BJ (cell line): ENCODE data around the gene WBP1L. TPM values are rescaled to one million over a fixed set of nuclear protein-coding genes. Genes with fewer than 3 reads are reported as not detected.
"Not testable (repeated sequence)": the region's sequence is repeated elsewhere in the genome, so short reads cannot be mapped to it uniquely, and the experiment has no call there.

Source experiments
- CTCF ChIA-PET: fragments of 350-600 bp; formaldehyde crosslinking; extraction: SDS; loops from one replicate; lab custom pipeline; 2021; ENCODE audit warnings: antibody characterized with exemption, inconsistent platforms; lab: Yijun Ruan, JAX
- POLR2A ChIA-PET: fragments of 300-600 bp; sonication (Branson Sonifier 250); formaldehyde crosslinking; extraction: SDS; loops from one replicate; lab custom pipeline; 2021; ENCODE audit warnings: antibody characterized with exemption; lab: Charles Lee
- DNase-seq: peaks from one replicate; pipeline ENCODE4 v3.0.0-alpha.2; 2011; ENCODE audit warnings: low read depth
- H3K27me3 ChIP-seq: 2 replicates; pipeline ENCODE4 v1.6.0; 2011; ENCODE audit warnings: low read length; ENCODE audit not compliant: control insufficient read depth, insufficient read depth
- H3K36me3 ChIP-seq: 2 replicates; pipeline ENCODE4 v1.5.1; 2011; ENCODE audit warnings: low read length; ENCODE audit not compliant: control insufficient read depth, insufficient read depth
- H3K4me3 ChIP-seq: 2 replicates; pipeline ENCODE4 v1.5.1; 2011; ENCODE audit warnings: low read depth, mild to moderate bottlenecking, control low read depth, low read length
- CTCF ChIP-seq: IDR thresholded peaks from 2 replicates; pipeline ENCODE4 v1.5.1; 2011; ENCODE audit warnings: low read depth, mild to moderate bottlenecking, control low read depth, inconsistent platforms, low read length, moderate library complexity; ENCODE audit not compliant: insufficient read depth
- polyA plus RNA-seq: library from polyadenylated mRNA; depleted of rRNA; stranded (reverse); fragments of >200 nt; gene quantifications from 2 replicates; pipeline ENCODE4 v1.2.3, GENCODE V29; 2011

WBP1L gene
- polyA plus RNA-seq, 1 experiment: 52.4 TPM

- CTCF ChIA-PET: interaction anchor here (0.8 to 3.0 kb wide), 11 partner anchors 9 to 81 kb away, joined by 3 to 24 read pairs (median 3); partner anchors contain the start of gene WBP1L
- TF ChIP-seq CTCF: no peak
- POLR2A ChIA-PET: interaction anchor here (0.5 to 0.6 kb wide), 2 partner anchors 10 to 109 kb away, joined by 3 read pairs; partner anchors contain the start of gene WBP1L
- Histone ChIP-seq H3K36me3 (no peaks in the 10 kb centered on the region), H3K4me3 (no peak overlapping the region), H3K27me3 (no peaks in the 10 kb centered on the region)
- no peak for DNase-seq
Measured at GRCh38 chr10:102753718-102754117, 10.0 kb downstream of the WBP1L start.

GRCh38 chr10:102757323-102757722 is 13.6 kb downstream of the WBP1L start:
- Histone ChIP-seq H3K36me3 (no peaks in the 10 kb centered on the region), H3K27me3 (no peaks in the 10 kb centered on the region), H3K4me3 (no peak overlapping the region)
- POLR2A ChIA-PET: no interaction called here
- no peak for TF ChIP-seq CTCF
- CTCF ChIA-PET: no interaction called here
- DNase-seq: no peak

GRCh38 chr10:102758240-102758932 is 14.6 kb downstream of the WBP1L start:
- H3K27me3 ChIP-seq: no peaks in the 10 kb centered on the region
- CTCF ChIA-PET: no interaction called here
- POLR2A ChIA-PET: no interaction called here
- no peak overlapping the region for H3K4me3 ChIP-seq
- TF ChIP-seq CTCF: no peak
- DNase-seq: no peak
- no peaks in the 10 kb centered on the region for H3K36me3 ChIP-seq

- CTCF ChIA-PET, POLR2A ChIA-PET, DNase-seq, H3K4me3 ChIP-seq, H3K27me3 ChIP-seq, H3K36me3 ChIP-seq: not testable (repeated sequence)
Measured at GRCh38 chr10:102758933-102759262, 15.2 kb downstream of the WBP1L start.

- CTCF ChIA-PET: no interaction called here
- Histone ChIP-seq H3K27me3 (no peaks in the 10 kb centered on the region), H3K4me3 (no peak overlapping the region), H3K36me3 (no peaks in the 10 kb centered on the region)
- no peak for DNase-seq
- POLR2A ChIA-PET: no interaction called here
- TF ChIP-seq CTCF: no peak
Measured at GRCh38 chr10:102759497-102760210, 15.9 kb downstream of the WBP1L start.
